DOHH2 (cell line): Measurements from ENCODE around the gene PON2.
"Not testable (repeated sequence)": the region's sequence is repeated elsewhere in the genome, so short reads cannot be mapped to it uniquely, and the experiment has no call there.

Experiments used
- H3F3A ChIP-seq: fragments of 200-600 bp; sonication (generic), shearing (Covaris generic); 2 replicates; pipeline ENCODE4 v1.6.0; 2016; ENCODE audit warnings: antibody characterized with exemption, mild to moderate bottlenecking; ENCODE audit not compliant: control insufficient read depth, insufficient read depth
- H3K27ac ChIP-seq: fragments of 200-600 bp; sonication (generic); 2 replicates; pipeline ENCODE4 v1.5.1; 2014; ENCODE audit warnings: low read depth, mild to moderate bottlenecking, low read length, moderate library complexity
- H3K27me3 ChIP-seq: fragments of 200-600 bp; sonication (generic); 2 replicates; pipeline ENCODE4 v1.6.1; 2014; ENCODE audit warnings: mild to moderate bottlenecking, low read length, mixed read lengths; ENCODE audit not compliant: control insufficient read depth
- H3K36me3 ChIP-seq: fragments of 200-600 bp; sonication (generic); 2 replicates; pipeline ENCODE4 v1.6.1; 2014; ENCODE audit warnings: mild to moderate bottlenecking, low read length, moderate library complexity, mixed read lengths; ENCODE audit not compliant: control insufficient read depth
- H3K4me1 ChIP-seq: fragments of 200-600 bp; sonication (generic); 2 replicates; pipeline ENCODE4 v1.6.1; 2014; ENCODE audit warnings: mild to moderate bottlenecking, low read length, mixed read lengths; ENCODE audit not compliant: control insufficient read depth
- H3K4me2 ChIP-seq: fragments of 200-600 bp; sonication (generic); 2 replicates; pipeline ENCODE4 v1.6.0; 2014; ENCODE audit warnings: mild to moderate bottlenecking, low read length, moderate library complexity
- H3K4me3 ChIP-seq: fragments of 200-600 bp; sonication (generic); 2 replicates; pipeline ENCODE4 v1.5.1; 2014; ENCODE audit warnings: mild to moderate bottlenecking, low read length, mixed read lengths
- H3K79me2 ChIP-seq: fragments of 200-600 bp; sonication (generic); 2 replicates; pipeline ENCODE4 v1.6.1; 2014; ENCODE audit warnings: mild to moderate bottlenecking, low read length, mixed read lengths; ENCODE audit not compliant: control insufficient read depth
- H3K9me2 ChIP-seq: fragments of 200-600 bp; sonication (generic); replicated peaks from 2 replicates; pipeline ENCODE4 v1.6.1; 2014; ENCODE audit warnings: mild to moderate bottlenecking, low read length, mixed read lengths; ENCODE audit not compliant: control insufficient read depth
- H3K9me3 ChIP-seq: fragments of 200-600 bp; sonication (generic); 2 replicates; pipeline ENCODE4 v1.6.1; 2014; ENCODE audit warnings: antibody characterized with exemption, low read length, mixed read lengths; ENCODE audit not compliant: control insufficient read depth, insufficient read depth
- H4K20me1 ChIP-seq: fragments of 200-600 bp; sonication (generic); 2 replicates; pipeline ENCODE4 v1.6.0; 2014; ENCODE audit warnings: low read depth, mild to moderate bottlenecking, antibody characterized with exemption, low read length, moderate library complexity; ENCODE audit not compliant: control insufficient read depth, insufficient read depth
- CTCF ChIP-seq: fragments of 200-600 bp; sonication (generic); IDR thresholded peaks from one replicate; pipeline ENCODE4 v1.5.1; 2014; ENCODE audit warnings: antibody characterized with exemption, mild to moderate bottlenecking, low read depth, low read length; ENCODE audit not compliant: poor library complexity, severe bottlenecking
- EZH2phosphoT487 ChIP-seq: fragments of 200-600 bp; sonication (generic); IDR thresholded peaks from 2 replicates; pipeline ENCODE4 v1.6.1; 2017; ENCODE audit warnings: borderline replicate concordance, mild to moderate bottlenecking, antibody characterized with exemption, low read length, moderate library complexity, mixed read lengths

PON2 gene

GRCh38 chr7:95467912-95468607, 33.2 kb upstream of the PON2 start:
- Histone ChIP-seq H3K4me1 (no peaks in the 10 kb centered on the region), H3K36me3 (no peaks in the 10 kb centered on the region), H3F3A (no peaks in the 10 kb centered on the region), H3K79me2 (no peaks in the 10 kb centered on the region), H3K4me2 (no peak overlapping the region), H4K20me1 (no peaks in the 10 kb centered on the region), H3K9me3 (no peaks in the 10 kb centered on the region), H3K27ac (no peak overlapping the region), H3K9me2 (no peaks in the 10 kb centered on the region), H3K27me3 (no peaks in the 10 kb centered on the region), H3K4me3 (no peak overlapping the region)
- no peak for TF ChIP-seq CTCF
- no peak for TF ChIP-seq EZH2phosphoT487

- not testable (repeated sequence) for H3K27me3 ChIP-seq, H3K4me1 ChIP-seq, H4K20me1 ChIP-seq
These were observed 25.8 kb upstream of the PON2 start for GRCh38 chr7:95460653-95461052.

GRCh38 chr7:95457947-95458346, 23.1 kb upstream of the PON2 start:
- no peaks in the 10 kb centered on the region for H3F3A ChIP-seq
- no peaks in the 10 kb centered on the region for H4K20me1 ChIP-seq
- no peak for TF ChIP-seq EZH2phosphoT487
- no peak for TF ChIP-seq CTCF
- no peaks in the 10 kb centered on the region for H3K9me2 ChIP-seq
- no peak overlapping the region for H3K4me2 ChIP-seq
- peaks cover 4% of the 10 kb centered on the region; the same call in 1 of the 2 replicates for H3K4me1 ChIP-seq
- no peaks in the 10 kb centered on the region for H3K79me2 ChIP-seq
- H3K9me3 ChIP-seq = peaks cover 3% of the 10 kb centered on the region; the same call in 1 of the 2 replicates
- H3K36me3 ChIP-seq = no peaks in the 10 kb centered on the region
- H3K27ac ChIP-seq = no peak overlapping the region
- H3K27me3 ChIP-seq = peaks cover 2% of the 10 kb centered on the region; the same call in 1 of the 2 replicates
- no peak overlapping the region for H3K4me3 ChIP-seq

More at GRCh38 chr7:95460653-95461052, 25.8 kb upstream of the PON2 start:
- not testable (repeated sequence) for H3K27ac ChIP-seq, H3K4me2 ChIP-seq, H3K9me2 ChIP-seq, H3F3A ChIP-seq, H3K4me3 ChIP-seq, H3K79me2 ChIP-seq, H3K36me3 ChIP-seq, H3K9me3 ChIP-seq

- Histone ChIP-seq H3K9me2 (no peaks in the 10 kb centered on the region), H3K27ac (no peak overlapping the region), H3F3A (no peaks in the 10 kb centered on the region), H3K4me3 (no peak overlapping the region), H3K4me1 (peaks cover 4% of the 10 kb centered on the region; the same call in 1 of the 2 replicates), H3K79me2 (no peaks in the 10 kb centered on the region), H3K27me3 (peaks cover 2% of the 10 kb centered on the region; the same call in 1 of the 2 replicates), H3K36me3 (no peaks in the 10 kb centered on the region), H3K9me3 (no peaks in the 10 kb centered on the region), H3K4me2 (no peak overlapping the region), H4K20me1 (no peaks in the 10 kb centered on the region)
- TF ChIP-seq CTCF (no peak), EZH2phosphoT487 (no peak)
These were observed 19.7 kb upstream of the PON2 start for GRCh38 chr7:95454438-95455045.
